Activated T-cell treated with anti-CD3 and anti-CD28 coated beads, Interleukin-2, amount 50 U/mL, for 1 hour (primary cell): ENCODE results near the gene CD2BP2.
"Not testable (repeated sequence)": the region's sequence is repeated elsewhere in the genome, so short reads cannot be mapped to it uniquely, and the experiment has no call there.

Experiments
- DNase-seq: peaks from one replicate; pipeline ENCODE4 v3.0.0-alpha.2; 2020

CD2BP2 gene

DNA sequence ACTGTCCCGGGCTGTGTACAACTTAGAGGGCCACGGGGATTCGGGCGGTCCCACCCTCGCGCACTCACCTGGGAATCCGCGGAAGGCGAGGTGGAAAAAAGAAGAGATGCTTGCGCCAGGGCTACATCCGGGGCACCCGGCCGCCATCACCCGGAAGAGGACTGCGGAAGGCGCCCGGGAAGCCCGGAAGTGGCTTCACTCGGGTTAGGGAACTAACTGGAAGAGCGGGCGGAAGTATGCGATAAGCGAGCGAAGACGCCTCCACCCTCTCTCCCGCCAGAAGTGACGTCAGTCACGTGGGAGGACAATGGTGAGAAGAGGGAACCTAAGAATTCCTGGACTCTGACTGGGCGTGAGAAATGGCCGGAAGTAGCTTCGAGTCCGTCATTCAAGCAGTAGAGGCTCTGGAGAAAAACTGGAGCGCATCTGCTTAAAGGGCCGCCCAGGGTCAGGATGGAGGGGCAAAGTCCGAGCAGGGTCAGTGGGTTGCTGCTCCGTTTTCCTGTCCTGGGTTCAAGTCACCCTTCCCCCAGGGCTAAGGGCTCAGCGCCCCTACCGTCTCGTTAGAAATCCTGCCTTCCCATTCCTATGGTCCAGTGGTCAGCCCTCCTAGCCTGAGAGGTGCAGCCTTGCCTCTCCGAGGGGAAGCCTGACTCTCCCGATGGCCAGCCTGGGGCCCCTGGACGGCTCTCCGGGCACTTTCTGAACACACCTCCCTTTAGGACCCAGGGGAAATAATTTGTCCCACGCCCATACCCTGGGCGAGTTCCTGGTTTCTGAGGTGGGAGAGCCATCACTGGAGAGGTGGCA, at the start of gene CD2BP2:
TSS of gene CD2BP2 (minus strand) at position 165 of the 810 bp plus-strand sequence. CDS start 627 bp downstream, outside the sequence.
- DNase-seq, result peak; percentile 85

GRCh38 chr16:30401768-30402425, 46.8 kb upstream of the CD2BP2 start:
- no peak for DNase-seq

DNA sequence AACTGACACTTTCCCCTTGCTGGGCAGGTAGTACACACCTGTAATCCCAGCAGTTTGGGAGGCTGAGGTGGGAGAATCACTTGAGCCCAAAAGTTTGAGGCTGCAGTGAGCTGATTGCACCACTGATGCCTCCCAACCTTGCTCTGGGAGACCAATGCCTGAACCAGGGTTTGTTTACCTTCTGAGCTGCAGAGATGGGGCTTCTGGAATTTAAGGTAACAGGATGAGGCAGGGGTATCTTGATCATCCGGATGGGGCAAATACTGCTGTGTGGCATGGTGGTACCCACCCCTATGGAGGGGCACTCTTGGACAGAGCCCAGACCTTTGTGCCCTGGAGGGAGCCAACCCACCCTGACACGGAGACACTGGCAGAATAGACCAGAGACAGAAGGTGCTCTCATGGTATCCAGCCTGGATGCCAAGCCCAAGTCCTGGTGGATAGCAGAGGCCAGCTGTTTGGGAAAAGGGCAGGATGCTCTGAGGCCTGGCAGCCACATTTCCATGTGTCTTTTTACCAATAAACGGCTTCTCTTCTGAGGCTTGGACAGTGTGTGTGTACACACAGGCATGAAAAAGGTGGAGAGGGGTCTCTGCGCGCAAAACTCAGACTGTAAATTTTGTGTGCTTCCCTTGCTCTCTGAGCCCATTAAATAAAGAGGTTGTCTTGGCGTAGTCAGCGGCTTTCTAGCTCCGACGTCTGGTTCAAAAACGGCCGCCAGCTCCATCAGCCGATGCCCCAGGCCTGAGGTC, 44.5 kb upstream of the CD2BP2 start:
- no peak for DNase-seq

DNA sequence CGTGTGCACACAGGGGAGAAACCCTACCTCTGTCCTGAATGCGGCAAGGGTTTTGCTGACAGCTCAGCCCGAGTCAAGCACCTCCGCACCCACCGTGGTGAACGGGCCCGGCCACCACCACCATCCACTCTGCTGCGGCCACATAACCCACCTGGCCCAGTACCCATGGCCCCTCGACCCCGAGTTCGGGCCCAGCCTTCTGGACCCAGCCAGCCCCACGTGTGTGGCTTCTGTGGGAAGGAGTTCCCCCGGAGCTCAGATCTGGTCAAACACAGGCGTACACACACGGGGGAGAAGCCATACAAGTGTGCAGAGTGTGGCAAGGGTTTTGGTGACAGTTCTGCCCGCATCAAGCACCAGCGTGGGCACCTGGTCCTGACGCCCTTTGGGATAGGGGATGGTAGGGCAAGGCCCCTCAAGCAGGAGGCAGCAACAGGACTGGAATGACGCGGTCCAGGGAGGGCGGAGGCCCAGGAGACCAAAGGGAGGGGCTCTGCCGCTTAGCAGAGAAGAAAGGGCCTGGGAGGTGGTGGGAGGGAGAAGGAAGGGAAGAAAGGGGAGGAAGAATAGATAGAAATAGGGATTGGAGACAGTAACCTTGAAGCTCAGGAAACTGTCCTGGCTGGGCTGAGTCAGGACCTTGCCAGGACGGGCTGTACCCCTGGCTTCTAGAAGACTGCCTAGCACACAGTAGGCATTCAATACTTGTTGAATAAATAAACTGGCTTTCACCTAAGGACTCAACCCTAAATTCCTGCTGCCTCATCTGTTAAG, 43.7 kb upstream of the CD2BP2 start:
- no peak for DNase-seq

DNA sequence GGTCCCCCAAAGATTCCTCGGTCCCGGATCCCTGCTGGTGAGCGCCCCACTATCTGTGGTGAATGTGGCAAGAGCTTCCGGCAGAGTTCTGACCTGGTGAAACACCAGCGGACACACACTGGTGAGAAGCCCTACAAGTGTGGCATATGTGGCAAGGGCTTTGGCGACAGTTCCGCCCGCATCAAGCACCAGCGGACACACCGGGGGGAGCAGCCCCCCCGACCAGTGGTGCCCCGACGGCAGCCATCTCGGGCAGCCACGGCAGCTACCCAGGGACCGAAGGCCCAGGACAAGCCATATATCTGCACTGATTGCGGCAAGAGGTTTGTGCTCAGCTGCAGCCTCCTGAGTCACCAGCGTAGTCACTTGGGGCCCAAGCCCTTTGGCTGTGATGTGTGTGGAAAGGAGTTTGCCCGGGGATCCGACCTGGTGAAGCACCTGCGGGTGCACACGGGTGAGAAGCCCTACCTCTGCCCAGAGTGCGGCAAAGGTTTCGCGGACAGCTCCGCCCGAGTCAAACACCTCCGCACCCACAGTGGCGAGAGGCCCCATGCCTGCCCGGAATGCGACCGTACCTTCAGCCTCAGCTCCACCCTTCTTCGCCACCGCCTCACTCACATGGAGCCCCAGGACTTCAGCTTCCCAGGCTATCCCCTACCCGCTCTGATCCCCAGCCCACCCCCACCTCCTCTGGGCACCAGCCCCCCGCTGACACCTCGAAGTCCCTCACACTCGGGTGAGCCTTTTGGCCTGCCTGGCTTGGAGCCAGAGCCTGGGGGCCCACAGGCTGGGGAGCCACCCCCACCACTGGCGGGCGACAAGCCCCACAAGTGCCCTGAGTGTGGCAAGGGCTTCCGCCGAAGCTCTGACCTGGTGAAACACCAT, 42.9 kb upstream of the CD2BP2 start:
- no peak for DNase-seq

- no peak for DNase-seq
These were observed 41.9 kb upstream of the CD2BP2 start for GRCh38 chr16:30397056-30397455.

GRCh38 chr16:30396627-30397026, 41.5 kb upstream of the CD2BP2 start:
- not testable (repeated sequence) for DNase-seq

DNA sequence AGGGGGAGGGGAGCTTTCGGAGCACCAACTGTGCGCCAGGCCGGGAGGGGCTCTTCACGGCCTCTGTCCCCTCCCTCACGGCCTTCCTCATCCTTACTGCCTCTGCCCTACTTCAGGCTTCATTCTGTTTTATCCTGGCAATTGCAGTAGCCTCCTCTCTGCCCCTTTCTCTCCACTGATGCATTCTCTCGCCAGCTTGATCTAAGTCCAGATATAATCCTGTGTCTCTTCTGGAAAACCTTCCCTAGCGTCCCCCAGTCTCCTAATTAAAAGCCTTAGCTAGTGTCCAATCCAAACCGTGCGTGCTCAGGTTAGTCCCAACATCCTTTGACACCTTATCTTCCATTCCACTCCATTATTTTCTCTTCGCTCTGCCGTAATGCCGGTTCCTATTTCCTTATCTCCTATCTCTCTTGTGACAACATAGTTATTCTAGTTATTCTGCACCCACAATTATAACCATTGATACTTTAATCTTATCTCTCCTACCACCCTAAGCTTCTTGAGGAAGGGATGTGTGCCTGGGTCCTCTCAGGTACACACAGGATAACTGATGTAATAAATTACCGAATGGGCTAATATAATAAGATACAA, 41.0 kb upstream of the CD2BP2 start:
- no peak for DNase-seq

- peak; percentile 70 for DNase-seq
These were observed 40.3 kb upstream of the CD2BP2 start, which contains the start of gene ZNF48 for GRCh38 chr16:30395155-30395991. TSS of gene ZNF48 (plus strand) at chr16:30395420. CDS start at chr16:30395795, 375 bp downstream.

DNA sequence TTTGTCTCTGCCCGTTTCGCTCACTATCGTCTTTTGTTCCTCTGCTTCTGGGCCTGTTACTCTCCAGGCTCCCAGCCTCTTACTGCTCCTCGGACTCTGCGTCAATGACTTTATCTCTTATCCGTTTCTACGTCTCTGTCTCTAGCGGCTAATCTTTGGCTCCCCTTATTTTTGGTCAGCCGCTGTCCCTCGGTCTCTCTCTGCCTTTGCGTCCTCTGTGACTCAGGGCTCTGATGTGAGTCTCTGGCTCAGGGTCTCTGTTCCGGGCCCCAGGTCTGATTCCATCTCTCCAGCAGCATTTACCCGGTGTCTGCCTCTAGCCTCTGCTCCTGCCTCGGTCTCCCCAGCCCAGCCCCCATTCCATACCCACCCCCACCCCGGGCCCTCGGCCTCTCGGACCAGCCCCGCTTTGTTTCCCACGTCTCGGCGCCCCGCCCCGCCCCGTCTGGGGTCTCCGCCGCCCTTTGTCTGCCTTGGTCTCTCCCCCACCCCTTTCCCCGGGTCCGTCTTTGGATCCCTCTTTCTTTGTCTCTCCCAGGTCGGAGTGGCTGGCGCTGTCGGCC, 39.6 kb upstream of the CD2BP2 start:
- DNase-seq, result no peak

DNA sequence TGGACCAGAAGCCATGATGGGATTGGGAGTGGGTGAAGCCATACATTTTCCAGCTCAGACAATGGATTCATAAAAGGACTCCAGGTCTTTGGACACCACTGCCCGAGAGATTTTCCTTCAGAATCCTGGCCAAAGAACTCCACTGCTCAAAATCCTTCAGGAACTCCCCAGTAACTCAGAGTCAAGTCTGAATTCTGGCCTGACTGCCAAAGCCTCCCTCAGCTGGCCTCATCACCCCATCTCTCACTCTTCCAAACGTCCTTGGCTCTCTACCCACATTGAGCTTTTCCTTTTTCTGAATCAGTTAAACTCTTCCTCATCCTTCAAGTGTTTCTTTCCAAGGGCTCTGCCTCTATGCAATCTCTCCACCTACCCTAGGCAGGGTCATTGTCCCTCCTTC, 28.4 kb upstream of the CD2BP2 start:
- DNase-seq, result no peak

- DNase-seq, result peak; percentile 77
These were observed 27.2 kb upstream of the CD2BP2 start, which contains the start of gene SEPTIN1 for GRCh38 chr16:30382111-30382881. TSS of gene SEPTIN1 (minus strand) at chr16:30382561. CDS start at chr16:30382542, 19 bp downstream.

DNA sequence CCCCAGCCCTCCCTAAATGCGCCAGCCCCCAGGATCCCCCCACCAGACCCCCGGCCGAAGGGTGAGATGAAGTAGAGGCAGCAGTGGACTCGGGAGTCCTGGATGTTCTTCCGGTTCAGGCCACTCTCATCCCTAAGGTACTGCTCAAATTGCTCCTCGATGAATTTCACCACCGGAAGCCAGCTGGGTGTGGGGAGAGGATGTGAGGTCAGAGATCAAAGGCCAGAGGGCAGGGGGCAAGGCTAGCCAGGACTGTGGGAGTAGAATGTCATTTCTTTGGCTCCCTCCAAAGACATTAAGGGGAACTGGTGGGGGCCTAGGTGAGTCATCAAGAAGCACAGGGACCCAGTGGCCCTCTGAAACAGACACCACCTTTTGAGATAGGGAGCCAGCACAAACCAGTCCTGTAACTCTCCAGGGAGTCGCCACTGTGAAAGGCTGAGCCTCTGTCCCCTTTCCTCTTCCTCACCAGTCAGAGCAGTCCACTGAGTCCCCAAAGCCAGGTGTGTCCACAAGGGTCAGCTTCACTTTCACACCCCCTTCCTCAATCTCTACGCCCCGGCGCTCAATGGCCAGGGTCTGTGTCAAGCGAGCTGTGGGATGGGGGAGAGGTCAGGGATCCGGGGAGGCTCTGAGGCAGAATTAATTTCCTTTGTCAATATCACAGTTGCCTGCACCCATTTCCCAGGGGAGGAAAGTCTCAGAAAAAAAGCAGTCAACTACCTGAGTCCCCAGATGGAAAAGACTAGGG, 26.4 kb upstream of the CD2BP2 start:
- peak; percentile 43 for DNase-seq

DNA sequence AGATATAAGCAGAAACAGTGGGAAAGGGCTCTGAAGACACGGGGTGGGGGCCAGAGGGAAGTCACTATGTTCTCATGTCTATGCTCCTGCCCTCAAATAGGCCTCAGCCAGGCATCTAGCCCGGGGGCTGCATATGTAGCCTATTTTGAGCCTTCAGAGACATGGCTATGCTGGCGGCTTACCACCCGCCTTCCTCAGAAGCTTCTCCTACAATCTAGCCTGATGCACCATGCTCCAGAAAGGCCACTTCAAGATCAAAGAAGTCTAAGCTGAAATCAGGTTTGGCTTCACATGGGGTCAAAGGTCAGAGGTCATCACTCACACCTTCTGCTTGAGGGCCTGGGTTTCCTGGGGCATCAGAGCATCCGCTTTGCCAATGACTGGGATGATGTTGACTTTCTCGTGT, 25.7 kb upstream of the CD2BP2 start:
- no peak for DNase-seq

DNA sequence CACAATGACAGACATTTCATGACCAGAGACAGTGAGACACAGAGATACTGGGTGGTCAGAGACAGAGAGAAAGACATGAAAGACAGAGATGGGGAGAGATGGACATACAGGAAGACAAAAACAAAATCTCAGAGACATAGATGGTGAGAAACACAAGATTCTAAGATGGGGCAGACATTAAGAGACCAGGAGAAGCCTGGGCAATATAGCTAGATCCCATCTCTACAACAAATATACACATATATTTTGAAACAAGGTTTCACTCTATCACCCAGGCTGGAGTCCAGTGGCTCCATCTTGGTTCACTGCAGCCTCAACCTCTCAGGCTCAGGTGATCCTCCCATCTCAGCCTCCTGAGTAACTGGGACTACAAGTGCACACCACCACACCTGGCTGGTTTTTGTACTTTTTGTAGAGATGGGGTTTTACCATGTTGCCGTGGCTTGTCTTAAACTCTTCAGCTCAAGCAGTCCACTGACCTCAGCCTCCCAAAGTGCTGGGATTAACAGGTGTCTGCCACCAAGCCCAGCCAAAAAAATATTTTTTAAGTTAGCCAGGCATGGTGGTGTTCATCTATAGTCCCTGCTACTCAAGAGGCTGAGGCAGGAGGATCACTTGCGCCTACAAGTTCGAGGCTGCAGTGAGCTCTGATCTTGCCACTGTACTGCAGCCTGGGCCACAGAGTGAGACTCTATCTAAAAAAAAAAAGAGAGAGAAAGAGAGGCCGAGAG, 25.1 kb upstream of the CD2BP2 start:
- no peak for DNase-seq

GRCh38 chr16:30379158-30379783, 24.2 kb upstream of the CD2BP2 start:
- DNase-seq, result no peak
